K562 (cell line): ENCODE measurements around the gene ATXN7L1. TPM values are rescaled to one million over a fixed set of nuclear protein-coding genes. Genes with fewer than 3 reads are reported as not detected.

Source experiments
- ATAC-seq: fragments of 200-7000 bp; cut with Tn5 transposase; 3 replicates; pipeline ENCODE4 v1.9.1; 2020; ENCODE audit warnings: moderate library complexity
- BruUV-seq: library from RNA; stranded (reverse); fragments of 400-500 nt; replicated peaks from 2 replicates; lab custom pipeline; 2021; lab: Mats Ljungman, UMichigan
- CTCF ChIA-PET: fragments of 300-600 bp; formaldehyde crosslinking; extraction: SDS; loops from one replicate; lab custom pipeline; 2021; ENCODE audit warnings: low intra/inter-chr PET ratio; lab: Yijun Ruan, JAX
- POLR2A ChIA-PET: fragments of 300-600, 350-650 bp; sonication (Branson Sonifier 250); formaldehyde crosslinking; extraction: SDS; loops from one replicate; lab custom pipeline; 2021; ENCODE audit warnings: antibody characterized with exemption, inconsistent platforms; lab: Yijun Ruan, JAX
- DNase-seq, 4 experiments: peaks; one replicate each; pipeline versions ENCODE4 v3.0.0 to v3.0.0-alpha.2; 2011 to 2018; ENCODE audit warnings: low spot score in 3 of 4, mixed read lengths in 3 of 4; ENCODE audit errors: extremely low read depth in 1 of 4
- FAIRE-seq: peaks from 2 replicates; lab custom pipeline; 2011; peaks lifted over from hg19 to GRCh38; lab: Jason Lieb, UNC
- H2AFZ ChIP-seq: 2 replicates; pipeline ENCODE4 v1.6.0; 2011; ENCODE audit warnings: low read depth, low read length, control low read depth, inconsistent platforms
- H3K27ac ChIP-seq: fragments of 200-600 bp; 3 replicates; pipeline ENCODE4 v1.8.0; 2011; ENCODE audit warnings: low read depth, mild to moderate bottlenecking, control low read depth, inconsistent platforms, low read length, moderate library complexity, mixed read lengths; ENCODE audit errors: extremely low read depth
- H3K27me3 ChIP-seq, 2 experiments: fragments of 300-600 bp in 1 of 2; 2 replicates in 1 of 2; 3 replicates in 1 of 2; pipeline versions ENCODE4 v1.6.0 to v1.8.0; 2011; ENCODE audit warnings: inconsistent platforms in 2 of 2, low read length in 2 of 2, mild to moderate bottlenecking in 1 of 2, mixed read lengths in 1 of 2, moderate library complexity in 1 of 2; ENCODE audit not compliant: control insufficient read depth in 2 of 2, insufficient read depth in 2 of 2
- H3K36me3 ChIP-seq: fragments of 300-600 bp; 3 replicates; pipeline ENCODE4 v1.8.0; 2011; ENCODE audit warnings: mild to moderate bottlenecking, low read length, inconsistent platforms; ENCODE audit not compliant: control insufficient read depth, insufficient read depth
- H3K4me1 ChIP-seq, 2 experiments: fragments of 200-600 bp in 1 of 2; replicated peaks in 1 of 2; 2 replicates in 1 of 2; 3 replicates in 1 of 2; pipeline versions ENCODE4 v1.5.1 to v1.8.0; 2011; ENCODE audit warnings: inconsistent platforms in 2 of 2, low read length in 2 of 2, mild to moderate bottlenecking in 1 of 2, mixed read lengths in 1 of 2, moderate library complexity in 1 of 2; ENCODE audit not compliant: control insufficient read depth in 2 of 2, insufficient read depth in 2 of 2
- H3K4me2 ChIP-seq: 2 replicates; pipeline ENCODE4 v1.6.1; 2011; ENCODE audit warnings: low read length, control low read depth, inconsistent platforms, mixed read lengths; ENCODE audit not compliant: insufficient read depth
- H3K4me3 ChIP-seq: fragments of 200-600 bp; sonication (generic), shearing (Covaris generic); 2 replicates; pipeline ENCODE4 v1.5.1; 2016; ENCODE audit warnings: control low read depth, inconsistent platforms
- H3K79me2 ChIP-seq: fragments of 200-600 bp; 3 replicates; pipeline ENCODE4 v1.8.0; 2011; ENCODE audit warnings: low read length, inconsistent platforms; ENCODE audit not compliant: control insufficient read depth, insufficient read depth
- H3K9ac ChIP-seq, 2 experiments: 2 replicates each; pipeline versions ENCODE4 v1.6.0 to v1.6.1; 2011; ENCODE audit warnings: low read depth in 2 of 2, low read length in 2 of 2, control low read depth in 1 of 2, inconsistent platforms in 1 of 2, mild to moderate bottlenecking in 1 of 2, mixed read lengths in 1 of 2; ENCODE audit not compliant: insufficient read depth in 1 of 2
- H3K9me1 ChIP-seq: one replicate; pipeline ENCODE4 v1.6.0; 2011; ENCODE audit warnings: inconsistent platforms, mild to moderate bottlenecking, low read length, moderate library complexity; ENCODE audit not compliant: control insufficient read depth, insufficient read depth
- H3K9me3 ChIP-seq: replicated peaks from 2 replicates; pipeline ENCODE4 v1.5.1; 2011; ENCODE audit warnings: low read depth, low read length, inconsistent platforms; ENCODE audit not compliant: control insufficient read depth, insufficient read depth
- H4K20me1 ChIP-seq: replicated peaks from 2 replicates; pipeline ENCODE4 v1.6.1; 2011; ENCODE audit warnings: low read length, inconsistent platforms, mixed read lengths; ENCODE audit not compliant: control insufficient read depth, insufficient read depth
- ATF1 ChIP-seq, 2 experiments: fragments of 450-650 bp in 1 of 2; IDR thresholded peaks; 2 replicates each; pipeline ENCODE4 v1.6.1; 2016; ENCODE audit warnings: missing compliant biosample characterization in 1 of 2, missing genetic modification characterization in 1 of 2
- CREM ChIP-seq: IDR thresholded peaks from 2 replicates; pipeline ENCODE4 v1.6.1; 2014; ENCODE audit warnings: antibody characterized with exemption, low read depth
- FOSL1 ChIP-seq: fragments of 200-800 bp; sonication (Bioruptor generic); conservative IDR thresholded peaks from 2 replicates; pipeline ENCODE4 v1.6.1; 2016; ENCODE audit warnings: missing genetic modification characterization, missing compliant biosample characterization
- GABPA ChIP-seq: fragments of 200-800 bp; sonication (Bioruptor generic); conservative IDR thresholded peaks from 2 replicates; pipeline ENCODE4 v1.6.1; 2016; ENCODE audit warnings: low read depth, missing genetic modification characterization, missing compliant biosample characterization
- MAFK ChIP-seq: IDR thresholded peaks from 2 replicates; pipeline ENCODE4 v1.6.1; 2011; ENCODE audit warnings: low read length, improper control_type of control experiment
- NRF1 ChIP-seq, 2 experiments: fragments of 450-650 bp; IDR thresholded peaks in 1 of 2; conservative IDR thresholded peaks in 1 of 2; 2 replicates each; pipeline ENCODE4 v1.6.1; 2014; ENCODE audit warnings: mild to moderate bottlenecking in 2 of 2
- SPI1 ChIP-seq: IDR thresholded peaks from 2 replicates; pipeline ENCODE4 v1.6.1; 2011; ENCODE audit warnings: low read depth, low read length, control low read depth, borderline replicate concordance
- SRSF7 ChIP-seq: fragments of 200-400 bp; formaldehyde crosslinking; optimal IDR thresholded peaks from 2 replicates; pipeline ENCODE3; 2017; ENCODE audit warnings: mild to moderate bottlenecking, low read depth, low read length
- STAT5A ChIP-seq: IDR thresholded peaks from 2 replicates; pipeline ENCODE4 v1.6.1; 2012; ENCODE audit warnings: low read length, inconsistent platforms, borderline replicate concordance
- ZNF695 ChIP-seq: fragments of 450-650 bp; formaldehyde crosslinking; IDR thresholded peaks from 2 replicates; pipeline ENCODE4 v1.4.0; 2020; ENCODE audit warnings: mild to moderate bottlenecking, moderate library complexity
- WGBS: fragments of 100-300 bp; shearing (Covaris generic); methylation state at CpG from one replicate; pipeline ENCODE4 v1.1.6; 2016; ENCODE audit warnings: low coverage, mixed read lengths; ENCODE audit not compliant: insufficient coverage; ENCODE audit errors: missing lambda C conversion rate; 5-methylcytosine and 5-hydroxymethylcytosine counted together
- in situ Hi-C: fragments of 300-500 bp; cut with MboI; formaldehyde crosslinking; loops from 4 replicates; pipeline ENCODE4 v1.15.0; 2018; ENCODE audit warnings: inconsistent platforms, mixed read lengths
- intact Hi-C: fragments of 100-400 bp; cut with micrococcal nuclease; formaldehyde crosslinking; loops from 2 replicates; pipeline ENCODE4 v1.14.2; 2022
- polyA plus RNA-seq, 8 experiments: library from polyadenylated mRNA; depleted of rRNA in 4 of 8; stranded (reverse) in 5 of 8; unstranded in 3 of 8; fragments of >200 nt; fragmentation: Nextera tagmentation in 2 of 8; fragmentation: Illumina TruSeq in 1 of 8; extraction: Ambion mirVana in 2 of 8; extraction: Trizol in 1 of 8; gene quantifications; 2 replicates each; pipeline versions ENCODE4 v1.2.1 to v1.2.3, GENCODE V29; 2011 to 2014; ENCODE audit warnings: inconsistent platforms in 1 of 8, missing spikeins in 1 of 8
- total RNA-seq, 7 experiments: library from RNA; depleted of rRNA in 6 of 7; stranded (reverse); fragments of >200 nt in 6 of 7; fragmentation: Illumina TruSeq in 2 of 7; extraction: Trizol in 2 of 7; gene quantifications; 2 replicates each; pipeline versions ENCODE4 v1.2.1 to v1.2.3, GENCODE V29; 2011 to 2021; ENCODE audit warnings: low replicate concordance in 1 of 7

The ATXN7L1 gene
- total and polyA plus RNA-seq, 9 of the 15 experiments (the other 6 are each of a cell fraction or from before 2014, with no cell fraction given), result 6.6 to 13.7 (median 10.7) TPM

GRCh38 chr7:105810556-105810955 lies 65.8 kb downstream of the ATXN7L1 start:
- POLR2A ChIA-PET, result interaction anchor here (1.2 to 1.6 kb wide), 2 partner anchors 10 to 14 kb away, joined by 3 to 4 read pairs; no protein-coding TSS in a partner anchor
- in situ Hi-C loops, result no loop called here
- Histone ChIP-seq H3K4me1 (no peaks in the 10 kb centered on the region; a peak in 1 of 5 replicates), H3K9me1 (no peaks in the 10 kb centered on the region), H2AFZ (no peak overlapping the region), H3K9ac (no peak overlapping the region), H3K79me2 (no peaks in the 10 kb centered on the region), H3K4me2 (no peak overlapping the region), H3K4me3 (no peak overlapping the region), H4K20me1 (peaks cover 21% of the 10 kb centered on the region), H3K27me3 (peaks cover 0 to 28% of the 10 kb centered on the region in 2 experiments; a peak in 4 of 5 replicates), H3K36me3 (no peaks in the 10 kb centered on the region), H3K27ac (no peak overlapping the region), H3K9me3 (no peaks in the 10 kb centered on the region)
- WGBS, result 29% methylated on average over 8 of the region's 8 CpGs
- intact Hi-C loops, result no loop called here
- no TSS peak for BruUV-seq
- FAIRE-seq (no peak), DNase-seq (no peak), ATAC-seq (no peak)
- no peak for TF ChIP-seq ZNF695 (CRISPR knock-in tag)
- CTCF ChIA-PET, result no interaction called here

DNA sequence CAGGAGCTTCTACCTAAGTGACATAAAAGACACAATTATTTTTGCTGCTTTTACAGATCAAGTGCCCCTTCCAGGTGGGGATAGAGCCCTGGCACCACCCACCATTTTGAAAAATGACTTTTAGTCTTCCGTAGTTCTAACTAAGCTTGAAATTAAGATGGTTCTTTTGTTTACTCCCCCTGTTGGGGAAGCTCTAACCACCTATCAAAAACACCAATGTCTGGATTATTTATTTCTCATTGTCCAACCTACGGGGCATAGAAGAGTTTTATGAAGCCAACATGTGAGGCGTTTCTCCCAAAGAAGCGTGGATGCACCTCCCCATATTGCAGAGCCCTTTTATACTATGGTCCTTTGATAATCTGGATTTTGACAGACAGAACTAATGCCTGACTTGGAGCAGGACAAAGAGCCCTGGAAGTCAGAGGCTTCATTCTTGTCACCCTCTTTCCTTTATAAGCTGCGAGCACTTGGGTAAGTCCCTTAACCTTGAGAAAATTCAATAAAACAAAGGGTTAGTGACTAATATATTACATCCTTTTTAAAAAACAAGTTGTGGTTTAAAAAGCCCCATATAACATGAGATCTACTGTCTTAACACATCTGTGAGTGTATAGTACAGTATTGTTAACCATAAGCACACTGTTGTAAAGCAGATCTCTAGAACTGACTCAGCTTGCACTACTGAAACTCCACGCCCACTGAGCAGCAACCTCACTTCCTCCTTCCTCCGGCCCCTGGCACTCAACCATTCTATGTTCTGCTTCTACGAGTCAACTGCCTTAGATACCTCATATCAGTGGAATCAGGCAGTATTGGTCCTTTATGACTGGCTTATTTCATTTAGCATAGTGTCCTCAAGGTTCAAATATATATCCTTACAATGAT lies 67.5 kb downstream of the ATXN7L1 start:
- ChIA-PET POLR2A (interaction anchor here (1.1 kb wide), 1 partner anchor 12 kb away, joined by 3 read pairs; no protein-coding TSS in a partner anchor), CTCF (no interaction called here)
- H3K27ac ChIP-seq, result no peak overlapping the region
- no peak overlapping the region for H3K9ac ChIP-seq
- WGBS, result 32% methylated on average over 8 of the region's 8 CpGs
- FAIRE-seq (peak; percentile 49), DNase-seq (peak in 2 of 4 experiments; percentile 31 to 34), ATAC-seq (peak; percentile 65)
- H2AFZ ChIP-seq, result no peak overlapping the region
- H3K4me2 ChIP-seq, result peak overlapping the region; percentile 40; the same call in 1 of the 2 replicates
- no peaks in the 10 kb centered on the region for H3K36me3 ChIP-seq
- no peaks in the 10 kb centered on the region; a peak in 1 of 5 replicates for H3K4me1 ChIP-seq
- peaks cover 2 to 33% of the 10 kb centered on the region in 2 experiments; a peak in 4 of 5 replicates for H3K27me3 ChIP-seq
- no peak overlapping the region for H3K4me3 ChIP-seq
- BruUV-seq, result no TSS peak
- intact Hi-C loops (no loop called here), in situ Hi-C loops (no loop called here)
- H3K79me2 ChIP-seq, result no peaks in the 10 kb centered on the region
- peaks cover 29% of the 10 kb centered on the region for H4K20me1 ChIP-seq
- H3K9me3 ChIP-seq, result no peaks in the 10 kb centered on the region
- no peaks in the 10 kb centered on the region for H3K9me1 ChIP-seq
- TF ChIP-seq ATF1 (CRISPR knock-in tag; IDR thresholded peaks at IDR 0.05) (no peak), ATF1 (tag; IDR thresholded peaks at IDR 0.05) (peak; percentile 32; the same call in 1 of the 2 replicates), GABPA (tag) (0 out of 2 replicates have a peak, but pooled peaks have one; percentile 23), STAT5A (no peak), MAFK (peak; percentile 24; the same call in 1 of the 2 replicates), SRSF7 (no peak), FOSL1 (tag) (0 out of 2 replicates have a peak, but pooled peaks have one; percentile 29), CREM (peak; percentile 41; the same call in 1 of the 2 replicates), NRF1 (conservative IDR thresholded peaks at IDR 0.05 in 1 of 2, IDR thresholded peaks at IDR 0.05 in 1 of 2) (peak in 1 of 2 experiments; percentile 38; a peak in 1 of 4 replicates), SPI1 (peak; percentile 91)
